ENCODE data around the gene GCAT.
"Not testable (repeated sequence)": the region's sequence is repeated elsewhere in the genome, so short reads cannot be mapped to it uniquely, and the experiment has no call there.

Gene GCAT

GRCh38 chr22:37797874-37798500 lies 9.7 kb upstream of the GCAT start:
- TF ChIP-seq CTCF (IDR thresholded peaks at IDR 0.05; ENCODE audit: borderline replicate concordance, insufficient read depth, low read depth, low read length): no peak
- no peak overlapping the region for H3K4me3 ChIP-seq (ENCODE audit: low read depth, low read length)

GRCh38 chr22:37799979-37800378 lies 7.8 kb upstream of the GCAT start:
- H3K4me3 ChIP-seq (ENCODE audit: low read depth, low read length): not testable (repeated sequence)

- H3K4me3 ChIP-seq (ENCODE audit: low read depth, low read length): no peak overlapping the region
- TF ChIP-seq CTCF (IDR thresholded peaks at IDR 0.05; ENCODE audit: borderline replicate concordance, insufficient read depth, low read depth, low read length): no peak
Measured at GRCh38 chr22:37801946-37802309, 5.8 kb upstream of the GCAT start.

- peak overlapping the region; percentile 30 for H3K4me3 ChIP-seq (ENCODE audit: low read depth, low read length)
- no peak for TF ChIP-seq CTCF (IDR thresholded peaks at IDR 0.05; ENCODE audit: borderline replicate concordance, insufficient read depth, low read depth, low read length)
Measured at GRCh38 chr22:37802310-37803194, 5.2 kb upstream of the GCAT start.

- H3K4me3 ChIP-seq (ENCODE audit: low read depth, low read length): no peak overlapping the region
- TF ChIP-seq CTCF (IDR thresholded peaks at IDR 0.05; ENCODE audit: borderline replicate concordance, insufficient read depth, low read depth, low read length): no peak
Measured at GRCh38 chr22:37803195-37803638, 4.5 kb upstream of the GCAT start.

GRCh38 chr22:37803639-37804351 lies 3.9 kb upstream of the GCAT start:
- no peak overlapping the region for H3K4me3 ChIP-seq (ENCODE audit: low read depth, low read length)

More at GRCh38 chr22:37803639-37804351, 3.9 kb upstream of the GCAT start:
- TF ChIP-seq CTCF (IDR thresholded peaks at IDR 0.05; ENCODE audit: borderline replicate concordance, insufficient read depth, low read depth, low read length): no peak

Data from GM12875 (cell line).